ENCODE data around the gene KIF12. TPM values are rescaled to one million over a fixed set of nuclear protein-coding genes. Genes with fewer than 3 reads are reported as not detected.
A peak's percentile ranks its signal among the peaks of the same experiment; 100 is the strongest.

KIF12 gene
- total and polyA plus RNA-seq, 2 of the 13 experiments (the other 11 are each of a cell fraction or from before 2014, with no cell fraction given), result 1.8 to 12.5 TPM

GRCh38 chr9:114107286-114108001, 8.4 kb upstream of the KIF12 start (continued):
- TF ChIP-seq FOXP4 (CRISPR knock-in tag; IDR thresholded peaks at IDR 0.05), result no peak
- no peak for TF ChIP-seq ZNF274 (CRISPR knock-in tag; IDR thresholded peaks at IDR 0.05)
- 0 out of 2 replicates have a peak, but pooled peaks have one; percentile 26 for TF ChIP-seq E2F2 (CRISPR knock-in tag; IDR thresholded peaks at IDR 0.05; ENCODE audit: borderline replicate concordance)
- TF ChIP-seq MAFK (conservative IDR thresholded peaks at IDR 0.05 in 1 of 2, IDR thresholded peaks at IDR 0.05 in 1 of 2; ENCODE audit: low read length in 2 of 2), result no peak
- TF ChIP-seq ISL2 (CRISPR knock-in tag; IDR thresholded peaks at IDR 0.05), result no peak
- no peak for TF ChIP-seq SKIL (CRISPR knock-in tag; IDR thresholded peaks at IDR 0.05; ENCODE audit: borderline replicate concordance)
- TF ChIP-seq JUNB (CRISPR knock-in tag; IDR thresholded peaks at IDR 0.05; ENCODE audit: borderline replicate concordance), result 0 out of 2 replicates have a peak, but pooled peaks have one; percentile 12
- TF ChIP-seq FOXP1 (IDR thresholded peaks at IDR 0.05), result 0 out of 2 replicates have a peak, but pooled peaks have one; percentile 19
- no peak for TF ChIP-seq FOXP1 (CRISPR knock-in tag; IDR thresholded peaks at IDR 0.05)
- peak; percentile 29 for TF ChIP-seq ZNF18 (CRISPR knock-in tag; IDR thresholded peaks at IDR 0.05; ENCODE audit: insufficient replicate concordance)
